ENCODE measurements around the gene ATRN.
"Not testable (repeated sequence)": the region's sequence is repeated elsewhere in the genome, so short reads cannot be mapped to it uniquely, and the experiment has no call there.

Gene ATRN

GRCh38 chr20:3563548-3564177, 92.8 kb downstream of the ATRN start:
- peak; percentile 45 for DNase-seq (ENCODE audit: low spot score)

GRCh38 chr20:3565851-3566250, 95.0 kb downstream of the ATRN start:
- no peak for DNase-seq (ENCODE audit: low spot score)

GRCh38 chr20:3572151-3572550, 101.3 kb downstream of the ATRN start:
- no peak for DNase-seq (ENCODE audit: low spot score)

- no peak for DNase-seq (ENCODE audit: low spot score)
Measured at GRCh38 chr20:3576363-3576762, 105.5 kb downstream of the ATRN start.

- DNase-seq (ENCODE audit: low spot score), result no peak
Measured at GRCh38 chr20:3577366-3577765, 106.5 kb downstream of the ATRN start.

GRCh38 chr20:3580412-3580811, 109.6 kb downstream of the ATRN start:
- no peak for DNase-seq (ENCODE audit: low spot score)

GRCh38 chr20:3583765-3584164, 112.9 kb downstream of the ATRN start:
- DNase-seq (ENCODE audit: low spot score), result no peak

GRCh38 chr20:3586093-3586492, 115.3 kb downstream of the ATRN start:
- no peak for DNase-seq (ENCODE audit: low spot score)

- DNase-seq (ENCODE audit: low spot score), result no peak
Measured at GRCh38 chr20:3590164-3590563, 119.3 kb downstream of the ATRN start.

GRCh38 chr20:3592931-3593330, 122.1 kb downstream of the ATRN start:
- DNase-seq (ENCODE audit: low spot score), result no peak

GRCh38 chr20:3595541-3595940, 124.7 kb downstream of the ATRN start:
- no peak for DNase-seq (ENCODE audit: low spot score)

- no peak for DNase-seq (ENCODE audit: low spot score)
Measured at GRCh38 chr20:3603108-3603507, 132.3 kb downstream of the ATRN start.

GRCh38 chr20:3605386-3605886, 134.6 kb downstream of the ATRN start:
- DNase-seq (ENCODE audit: low spot score), result not testable (repeated sequence)

GRCh38 chr20:3606021-3606420, 135.2 kb downstream of the ATRN start:
- no peak for DNase-seq (ENCODE audit: low spot score)

GRCh38 chr20:3611901-3612300, 141.1 kb downstream of the ATRN start:
- no peak for DNase-seq (ENCODE audit: low spot score)

GRCh38 chr20:3612795-3613572, 142.2 kb downstream of the ATRN start:
- DNase-seq (ENCODE audit: low spot score), result no peak

GRCh38 chr20:3613821-3614440, 143.1 kb downstream of the ATRN start:
- DNase-seq (ENCODE audit: low spot score), result no peak

GRCh38 chr20:3614466-3614865, 143.6 kb downstream of the ATRN start:
- DNase-seq (ENCODE audit: low spot score), result no peak

- DNase-seq (ENCODE audit: low spot score), result not testable (repeated sequence)
Measured at GRCh38 chr20:3615171-3615840, 144.5 kb downstream of the ATRN start.

GRCh38 chr20:3616250-3616649, 145.4 kb downstream of the ATRN start:
- DNase-seq (ENCODE audit: low spot score), result peak; percentile 29

- DNase-seq (ENCODE audit: low spot score), result no peak
Measured at GRCh38 chr20:3621111-3621510, 150.3 kb downstream of the ATRN start.

GRCh38 chr20:3622406-3622805, 151.6 kb downstream of the ATRN start:
- no peak for DNase-seq (ENCODE audit: low spot score)

Data from cerebellar cortex (tissue), 1 donor.